ENCODE data around the gene TSPAN18. TPM values are rescaled to one million over a fixed set of nuclear protein-coding genes. Genes with fewer than 3 reads are reported as not detected.

Gene TSPAN18
- total RNA-seq, 2 donors from 2014 or later, result 3.4 to 13.4 TPM

GRCh38 chr11:44770401-44770800 lies 43.6 kb downstream of the TSPAN18 start:
- DNase-seq, result no peak
- H3K9ac ChIP-seq (ENCODE audit: low read depth in 2 of 2, low read length in 2 of 2), result no peak overlapping the region
- no peaks in the 10 kb centered on the region for H3K27me3 ChIP-seq
- no peaks in the 10 kb centered on the region for H3K36me3 ChIP-seq
- H3K4me1 ChIP-seq, result no peaks in the 10 kb centered on the region
- H3K9me3 ChIP-seq, result no peaks in the 10 kb centered on the region
- TF ChIP-seq CTCF (IDR thresholded peaks at IDR 0.05), result no peak
- no peak overlapping the region for H3K27ac ChIP-seq
- H3K4me3 ChIP-seq, result no peak overlapping the region
- intact Hi-C loops (cut with DNase I), result no loop called here

- Histone ChIP-seq H3K27me3 (no peaks in the 10 kb centered on the region), H3K27ac (no peak overlapping the region), H3K4me3 (no peak overlapping the region), H3K36me3 (no peaks in the 10 kb centered on the region), H3K4me1 (no peaks in the 10 kb centered on the region), H3K9ac (ENCODE audit: low read depth in 2 of 2, low read length in 2 of 2) (no peak overlapping the region), H3K9me3 (no peaks in the 10 kb centered on the region)
- intact Hi-C loops (cut with DNase I), result no loop called here
- TF ChIP-seq CTCF (IDR thresholded peaks at IDR 0.05), result no peak
- no peak for DNase-seq
Measured at GRCh38 chr11:44771252-44771734, 44.5 kb downstream of the TSPAN18 start.

DNA sequence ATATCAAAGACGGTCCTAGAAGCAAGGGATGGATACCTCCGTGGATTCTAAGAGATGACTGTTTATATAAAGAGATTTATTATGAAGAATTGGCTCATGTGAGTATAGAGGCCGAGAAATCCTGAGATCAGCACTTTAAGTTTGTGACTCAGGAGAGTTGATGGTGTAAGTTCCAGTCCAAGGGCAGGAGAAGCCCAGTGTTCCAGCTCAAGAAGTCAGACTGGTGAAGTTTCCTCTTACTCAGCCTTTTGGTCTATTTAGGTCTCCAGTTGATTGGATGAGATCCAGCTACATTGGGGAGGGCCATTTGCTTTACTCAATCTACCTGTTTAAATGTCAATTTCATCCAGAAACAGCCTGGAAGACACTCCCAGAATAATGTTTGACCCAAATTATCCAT lies 45.1 kb downstream of the TSPAN18 start:
- Histone ChIP-seq H3K27me3 (no peaks in the 10 kb centered on the region), H3K9ac (ENCODE audit: low read depth in 2 of 2, low read length in 2 of 2) (no peak overlapping the region), H3K36me3 (no peaks in the 10 kb centered on the region), H3K4me1 (no peaks in the 10 kb centered on the region), H3K9me3 (no peaks in the 10 kb centered on the region), H3K4me3 (no peak overlapping the region), H3K27ac (no peak overlapping the region)
- DNase-seq, result no peak
- intact Hi-C loops (cut with DNase I), result no loop called here
- TF ChIP-seq CTCF (IDR thresholded peaks at IDR 0.05), result no peak

DNA sequence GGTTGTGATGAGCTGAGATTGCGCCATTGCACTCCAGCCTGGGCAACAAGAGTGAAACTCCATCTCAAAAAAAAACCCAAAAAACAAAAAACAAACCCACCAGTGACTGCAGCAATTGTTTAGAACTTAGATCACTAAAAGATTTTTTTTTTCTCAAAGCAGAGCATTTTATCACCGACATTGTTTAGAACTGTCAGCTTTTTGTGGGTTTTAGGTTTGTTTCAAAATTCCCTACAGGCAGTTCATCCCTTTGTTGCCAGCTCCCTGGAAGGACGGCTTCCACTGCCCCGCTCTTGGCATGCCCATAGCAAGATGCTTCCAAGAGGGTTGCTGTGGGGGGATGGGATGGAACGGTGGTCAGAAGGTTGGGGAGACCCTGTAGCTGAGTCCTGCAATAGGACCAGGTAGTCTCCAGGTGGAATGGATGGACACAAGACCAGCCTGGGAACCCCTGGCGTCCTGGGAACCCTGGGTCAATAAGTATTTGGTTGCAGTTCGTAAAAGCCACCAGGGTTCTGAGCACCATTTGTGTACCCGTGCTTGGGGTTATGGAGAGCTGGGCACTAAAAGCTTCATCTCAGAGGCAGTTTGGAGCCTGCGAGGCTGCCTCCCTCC lies 46.7 kb downstream of the TSPAN18 start:
- no peak for TF ChIP-seq CTCF (IDR thresholded peaks at IDR 0.05)
- Histone ChIP-seq H3K4me3 (no peak overlapping the region), H3K9me3 (no peaks in the 10 kb centered on the region), H3K27me3 (no peaks in the 10 kb centered on the region), H3K9ac (ENCODE audit: low read depth in 2 of 2, low read length in 2 of 2) (no peak overlapping the region), H3K27ac (no peak overlapping the region), H3K4me1 (no peaks in the 10 kb centered on the region), H3K36me3 (no peaks in the 10 kb centered on the region)
- DNase-seq, result no peak
- intact Hi-C loops (cut with DNase I), result no loop called here

- no peak overlapping the region for H3K27ac ChIP-seq
- no peak overlapping the region for H3K9ac ChIP-seq (ENCODE audit: low read depth in 2 of 2, low read length in 2 of 2)
- TF ChIP-seq CTCF (IDR thresholded peaks at IDR 0.05), result no peak
- no peaks in the 10 kb centered on the region for H3K9me3 ChIP-seq
- H3K36me3 ChIP-seq, result no peaks in the 10 kb centered on the region
- DNase-seq, result no peak
- H3K27me3 ChIP-seq, result no peaks in the 10 kb centered on the region
- H3K4me3 ChIP-seq, result no peak overlapping the region
- H3K4me1 ChIP-seq, result no peaks in the 10 kb centered on the region
- intact Hi-C loops (cut with DNase I), result no loop called here
Measured at GRCh38 chr11:44774108-44774507, 47.3 kb downstream of the TSPAN18 start.

All from colonic mucosa (tissue), 4 donors.